ENCODE results near the gene DOCK3.

Gene DOCK3, protein sequence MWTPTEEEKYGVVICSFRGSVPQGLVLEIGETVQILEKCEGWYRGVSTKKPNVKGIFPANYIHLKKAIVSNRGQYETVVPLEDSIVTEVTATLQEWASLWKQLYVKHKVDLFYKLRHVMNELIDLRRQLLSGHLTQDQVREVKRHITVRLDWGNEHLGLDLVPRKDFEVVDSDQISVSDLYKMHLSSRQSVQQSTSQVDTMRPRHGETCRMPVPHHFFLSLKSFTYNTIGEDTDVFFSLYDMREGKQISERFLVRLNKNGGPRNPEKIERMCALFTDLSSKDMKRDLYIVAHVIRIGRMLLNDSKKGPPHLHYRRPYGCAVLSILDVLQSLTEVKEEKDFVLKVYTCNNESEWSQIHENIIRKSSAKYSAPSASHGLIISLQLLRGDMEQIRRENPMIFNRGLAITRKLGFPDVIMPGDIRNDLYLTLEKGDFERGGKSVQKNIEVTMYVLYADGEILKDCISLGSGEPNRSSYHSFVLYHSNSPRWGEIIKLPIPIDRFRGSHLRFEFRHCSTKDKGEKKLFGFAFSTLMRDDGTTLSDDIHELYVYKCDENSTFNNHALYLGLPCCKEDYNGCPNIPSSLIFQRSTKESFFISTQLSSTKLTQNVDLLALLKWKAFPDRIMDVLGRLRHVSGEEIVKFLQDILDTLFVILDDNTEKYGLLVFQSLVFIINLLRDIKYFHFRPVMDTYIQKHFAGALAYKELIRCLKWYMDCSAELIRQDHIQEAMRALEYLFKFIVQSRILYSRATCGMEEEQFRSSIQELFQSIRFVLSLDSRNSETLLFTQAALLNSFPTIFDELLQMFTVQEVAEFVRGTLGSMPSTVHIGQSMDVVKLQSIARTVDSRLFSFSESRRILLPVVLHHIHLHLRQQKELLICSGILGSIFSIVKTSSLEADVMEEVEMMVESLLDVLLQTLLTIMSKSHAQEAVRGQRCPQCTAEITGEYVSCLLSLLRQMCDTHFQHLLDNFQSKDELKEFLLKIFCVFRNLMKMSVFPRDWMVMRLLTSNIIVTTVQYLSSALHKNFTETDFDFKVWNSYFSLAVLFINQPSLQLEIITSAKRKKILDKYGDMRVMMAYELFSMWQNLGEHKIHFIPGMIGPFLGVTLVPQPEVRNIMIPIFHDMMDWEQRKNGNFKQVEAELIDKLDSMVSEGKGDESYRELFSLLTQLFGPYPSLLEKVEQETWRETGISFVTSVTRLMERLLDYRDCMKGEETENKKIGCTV (N-terminal part only)

DNA sequence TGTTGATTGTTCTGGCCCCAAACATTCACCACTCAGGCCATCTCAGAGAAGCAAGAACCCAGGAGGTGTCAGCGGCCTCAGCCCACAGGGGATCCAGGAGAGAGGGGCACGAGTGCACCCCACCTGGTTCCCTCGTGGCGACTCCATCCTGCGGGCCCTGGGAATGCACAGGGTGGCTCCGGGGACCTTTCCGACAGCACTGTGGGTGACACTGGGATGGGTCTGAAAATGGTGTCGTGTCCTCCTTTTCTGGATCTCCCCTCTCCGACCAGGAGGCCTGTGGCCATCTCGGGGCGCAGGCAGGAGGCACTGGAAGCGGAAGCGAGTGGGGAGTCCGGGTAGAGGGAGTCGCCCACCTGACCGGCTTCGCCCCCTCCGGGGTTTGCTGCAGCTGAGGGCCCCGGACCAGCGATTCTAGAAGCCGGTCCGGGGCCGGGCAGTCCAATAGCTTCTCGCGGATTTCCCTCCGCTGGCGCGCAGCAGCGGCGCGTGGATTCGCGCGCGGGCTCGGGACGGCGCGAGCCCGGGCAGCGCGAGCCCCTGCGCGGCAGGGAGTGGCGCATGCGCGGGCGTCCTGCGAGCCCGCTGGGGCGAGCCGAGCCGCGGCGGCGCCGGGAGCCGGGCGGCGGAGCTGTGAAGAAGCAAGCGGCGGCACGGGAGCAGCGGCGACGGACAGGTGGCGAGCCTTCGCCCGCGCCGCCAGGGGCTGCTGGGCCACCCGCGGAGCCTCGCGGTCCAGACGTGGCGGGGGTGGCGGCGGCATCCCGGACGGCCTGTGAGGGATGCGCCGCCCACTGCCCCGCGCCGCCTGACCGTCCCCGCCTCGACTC lies at the start of gene DOCK3:
Gene DOCK3, plus strand, starts transcription at position 579 of the 830 bp plus-strand sequence. CDS start 337 bp downstream, outside the sequence.
- DNase-seq: peak; percentile 22

DNA sequence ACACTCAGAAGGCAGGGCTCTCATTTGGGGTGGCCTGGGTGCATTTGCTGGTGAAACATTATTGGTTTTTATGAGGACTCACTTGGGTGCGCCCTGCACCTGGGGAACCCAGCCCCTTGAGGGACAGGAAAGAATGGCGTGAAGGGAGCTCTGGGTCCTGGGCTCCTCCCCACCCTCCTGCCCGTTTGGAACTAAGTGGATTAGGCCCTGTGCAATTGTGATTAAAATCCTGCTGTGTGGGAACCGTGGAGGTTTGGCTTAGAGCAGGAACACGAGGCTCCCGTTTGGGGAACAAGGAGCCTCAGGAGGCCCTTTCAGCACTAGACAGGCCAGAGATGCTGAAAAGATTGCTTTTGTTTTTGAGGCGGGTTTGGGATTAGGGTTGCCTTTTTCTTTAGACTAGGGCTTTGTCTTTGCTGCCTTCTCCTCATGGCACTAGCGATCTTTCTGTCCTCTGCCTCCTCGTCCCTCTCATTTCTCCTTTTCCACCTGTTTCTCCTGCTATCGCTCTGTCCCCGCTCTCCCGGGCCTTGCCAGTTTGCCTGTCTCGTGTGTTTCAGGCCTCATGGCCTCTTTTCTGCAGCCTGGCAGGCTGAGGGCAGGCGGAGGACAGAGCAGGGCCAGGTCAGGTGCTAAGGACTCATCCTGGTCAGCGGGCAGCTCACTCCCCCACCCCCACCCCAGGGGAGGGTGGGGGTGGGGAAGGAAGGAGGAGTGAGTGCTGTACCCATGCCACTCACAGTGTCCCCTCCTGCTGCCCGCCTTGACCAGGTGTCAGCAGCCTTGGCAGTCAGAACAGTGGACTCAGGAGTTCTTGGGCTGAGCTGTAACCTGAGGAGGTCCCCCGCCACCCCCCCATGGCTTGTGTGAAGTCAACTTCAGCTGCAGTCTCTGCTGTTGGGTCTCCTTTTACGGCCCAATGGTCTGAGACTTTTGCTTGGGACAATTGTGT lies 49.2 kb upstream of the DOCK3 start:
- DNase-seq: no peak

DNA sequence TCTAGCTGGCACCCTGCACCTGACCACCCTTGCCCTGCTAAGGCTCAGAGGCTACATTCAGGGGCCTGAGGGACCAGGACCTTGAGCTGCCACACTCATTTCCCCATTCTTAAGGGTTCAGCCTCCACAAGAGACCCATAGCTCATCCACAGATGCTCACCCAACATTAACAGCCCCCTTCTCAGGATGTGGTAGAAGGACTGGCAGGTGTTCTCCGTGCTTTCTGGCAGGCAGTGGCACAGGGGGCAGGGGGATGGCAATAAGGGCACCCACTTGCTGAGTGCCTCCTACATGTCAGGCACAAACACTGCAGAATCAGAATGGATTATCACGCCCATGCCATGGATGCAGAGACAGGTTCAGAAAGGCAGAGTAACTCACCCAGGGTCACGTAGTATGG lies 48.3 kb upstream of the DOCK3 start:
- DNase-seq: no peak

DNA sequence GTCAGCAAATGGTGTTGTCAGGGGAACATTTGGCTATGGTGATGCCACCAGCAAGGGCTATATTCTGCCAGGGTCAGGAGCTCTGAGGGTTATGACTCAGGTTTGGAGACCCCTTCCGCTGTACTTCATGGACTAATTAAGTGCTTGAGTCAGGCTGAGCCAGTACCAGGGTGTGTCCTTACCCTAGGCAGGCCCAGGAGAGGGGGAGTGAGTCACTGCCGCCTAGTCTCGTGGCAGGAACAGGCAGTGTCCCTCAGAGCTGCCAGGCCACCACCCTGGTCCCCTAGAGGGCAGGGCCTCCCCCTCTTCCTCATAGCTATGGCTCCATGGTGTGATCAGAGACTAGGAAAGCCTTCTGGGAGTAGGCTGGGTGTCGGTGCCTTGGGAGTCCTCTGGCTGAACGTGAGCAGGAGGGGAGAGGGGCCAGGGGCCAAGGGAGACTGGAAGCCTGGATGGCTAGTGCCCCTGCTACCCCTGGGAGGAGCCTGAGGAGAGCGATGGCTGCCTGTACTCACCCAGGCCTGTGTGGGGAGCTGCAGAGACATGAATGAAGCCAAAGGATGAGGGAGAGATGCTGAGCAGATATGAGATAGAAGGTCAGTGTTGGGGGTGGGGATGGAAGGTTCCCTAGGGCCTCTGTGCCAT lies 47.2 kb upstream of the DOCK3 start:
- no peak for DNase-seq

DNA sequence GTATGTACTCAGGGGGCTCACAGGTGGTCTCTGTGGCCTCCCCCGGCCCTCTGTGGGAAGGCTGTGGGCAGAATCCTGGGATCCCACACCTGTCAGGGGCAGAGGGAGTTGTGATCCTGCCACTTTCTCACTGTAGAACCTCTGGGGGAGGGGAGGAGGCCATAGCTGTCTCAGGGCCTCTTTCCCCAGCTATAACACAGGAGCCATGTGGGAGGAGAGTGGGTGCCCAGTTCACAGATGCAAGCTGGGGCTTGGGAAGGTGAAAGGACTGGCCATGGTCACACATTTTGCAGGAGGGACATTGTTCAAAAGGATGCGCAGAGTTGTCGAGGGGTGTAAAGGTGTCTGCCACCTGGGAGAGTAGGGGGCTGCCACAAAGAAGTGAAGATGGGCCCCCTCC lies 46.1 kb upstream of the DOCK3 start:
- DNase-seq: no peak

GRCh38 chr3:50630394-50630793 lies 44.3 kb upstream of the DOCK3 start:
- DNase-seq: no peak

DNA sequence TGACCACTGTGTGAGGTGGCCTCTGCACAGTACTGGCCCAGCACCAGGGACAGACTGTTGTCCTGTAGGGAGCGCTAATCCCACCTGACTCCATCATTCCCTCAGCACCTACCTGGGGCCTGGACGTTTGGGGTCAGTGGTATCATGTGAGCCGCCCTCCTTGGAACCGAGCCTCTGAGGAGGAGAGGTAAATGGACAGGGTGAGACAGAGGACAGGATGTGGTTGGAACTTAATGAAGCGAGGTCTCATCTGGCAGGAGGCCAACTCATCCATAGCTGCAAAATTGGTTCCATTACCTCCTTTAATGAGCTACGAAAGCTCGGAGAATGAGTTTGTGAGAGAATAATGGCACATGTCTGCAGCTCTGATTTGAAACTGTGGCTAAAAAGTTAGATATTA lies 43.9 kb upstream of the DOCK3 start:
- peak; percentile 49 for DNase-seq

GRCh38 chr3:50632450-50632849 lies 42.3 kb upstream of the DOCK3 start:
- no peak for DNase-seq

GRCh38 chr3:50633230-50633790 lies 41.4 kb upstream of the DOCK3 start:
- DNase-seq: no peak

- DNase-seq: no peak
Measured at GRCh38 chr3:50635066-50635465, 39.7 kb upstream of the DOCK3 start.

DNA sequence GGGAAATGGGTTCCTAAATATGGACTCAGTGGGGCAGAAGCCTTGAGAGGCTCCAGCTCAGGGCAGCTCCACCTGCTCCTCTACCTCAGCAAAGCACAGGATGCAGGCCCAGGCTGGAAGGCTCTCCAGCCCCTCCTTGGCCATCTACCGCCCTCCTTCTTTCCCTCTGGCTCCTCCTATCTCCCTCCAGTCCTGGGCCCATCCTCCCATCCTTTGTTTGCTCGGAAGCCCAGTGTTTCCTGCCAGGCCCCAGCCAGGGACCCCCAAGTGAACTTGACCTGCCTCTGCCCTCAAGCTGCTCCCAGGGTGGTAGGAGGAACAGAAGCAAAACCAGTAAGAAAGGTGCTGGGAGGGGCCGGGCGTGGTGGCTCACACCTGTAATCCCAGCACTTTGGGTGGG lies 37.7 kb upstream of the DOCK3 start:
- DNase-seq: no peak

- no peak for DNase-seq
Measured at GRCh38 chr3:50637945-50638344, 36.8 kb upstream of the DOCK3 start.

GRCh38 chr3:50639055-50639494 lies 35.7 kb upstream of the DOCK3 start:
- DNase-seq: no peak

GRCh38 chr3:50642382-50642781 lies 32.3 kb upstream of the DOCK3 start:
- DNase-seq: no peak

GRCh38 chr3:50644561-50644960 lies 30.2 kb upstream of the DOCK3 start:
- DNase-seq: no peak

DNA sequence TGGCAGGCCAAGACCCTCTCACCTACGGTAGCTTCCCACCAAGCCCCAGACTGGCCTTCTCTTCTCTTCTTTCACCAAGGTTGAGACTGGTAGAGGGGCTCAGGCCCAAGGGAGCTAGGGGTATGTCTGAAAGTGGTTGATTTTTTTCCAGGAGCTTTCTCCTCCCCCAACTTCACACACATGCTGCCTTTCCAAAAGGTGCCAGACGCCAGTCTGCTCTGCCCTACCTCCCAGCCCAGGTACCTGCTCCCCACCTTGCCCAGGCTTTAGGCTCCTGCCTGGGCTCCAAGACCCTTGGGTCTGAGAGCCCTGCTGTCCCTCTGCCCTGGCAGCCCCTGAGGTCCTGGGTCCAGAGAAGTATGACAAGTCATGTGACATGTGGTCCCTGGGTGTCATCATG lies 29.3 kb upstream of the DOCK3 start:
- no peak for DNase-seq

DNA sequence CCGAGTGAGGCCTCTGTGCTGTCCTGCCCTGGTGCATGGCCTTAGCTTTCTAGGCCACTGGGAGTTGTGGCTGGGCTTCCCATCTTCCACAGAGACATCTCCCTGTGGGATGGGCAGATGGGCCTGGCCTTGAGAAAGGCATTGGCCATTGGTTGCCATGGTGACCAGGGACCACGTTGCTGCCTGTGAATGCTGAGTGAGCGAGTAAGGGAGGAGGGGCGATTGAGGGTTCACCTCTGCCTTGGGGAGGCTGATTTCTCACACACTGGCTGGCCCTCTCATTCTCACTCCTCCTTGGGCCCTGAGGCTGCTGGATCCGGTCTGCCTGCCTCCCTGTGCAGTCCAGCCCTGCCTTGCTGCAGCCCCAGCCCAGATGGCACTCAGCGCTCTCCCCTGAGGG lies 26.4 kb upstream of the DOCK3 start:
- DNase-seq: no peak

- DNase-seq: no peak
Measured at GRCh38 chr3:50648944-50649343, 25.8 kb upstream of the DOCK3 start.

DNA sequence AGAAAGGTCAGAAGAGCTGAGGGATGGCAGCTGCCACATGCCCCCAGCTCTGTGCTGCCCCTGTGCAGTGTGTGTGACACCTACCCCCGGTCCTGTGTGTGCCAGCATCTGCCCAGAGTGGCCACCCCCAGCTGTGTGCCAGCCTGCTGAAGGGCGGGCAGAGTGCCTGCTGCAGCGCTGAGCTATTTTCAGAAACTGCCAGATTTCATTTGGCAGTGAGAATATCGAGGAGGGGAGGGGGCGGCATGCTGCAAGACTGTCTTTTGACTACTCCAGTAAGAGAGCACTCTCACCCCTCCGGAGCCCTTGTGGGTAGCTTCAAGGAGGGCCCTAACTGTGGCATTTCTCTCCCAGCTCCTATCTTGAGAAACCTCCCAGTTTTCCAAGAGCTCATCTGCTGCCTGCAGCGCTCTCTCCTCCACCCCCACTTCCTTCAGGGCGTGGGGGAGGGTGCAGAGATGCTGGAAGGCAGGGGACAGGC lies 25.2 kb upstream of the DOCK3 start:
- DNase-seq: no peak

DNA sequence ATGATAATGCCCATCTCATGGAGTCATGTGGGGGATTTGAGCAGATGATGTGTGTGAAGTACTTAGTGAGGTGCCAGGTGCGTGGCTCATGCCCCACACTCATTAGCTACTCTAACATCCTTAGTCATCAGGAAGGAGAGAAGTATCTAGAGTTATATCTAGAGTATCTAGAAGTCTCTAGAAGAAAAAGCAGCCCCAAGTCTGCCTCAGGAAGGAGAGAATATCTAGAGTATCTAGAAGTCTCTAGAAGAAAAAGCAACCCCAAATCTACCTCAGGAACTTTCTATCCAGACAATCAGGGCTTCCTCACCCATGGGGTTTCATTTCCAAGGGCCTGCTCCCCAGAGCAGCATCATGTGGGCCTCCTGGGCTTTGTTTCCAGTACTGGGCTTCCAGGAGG lies 24.7 kb upstream of the DOCK3 start:
- no peak for DNase-seq
